Measurements from ENCODE around the gene CYSRT1. TPM values are rescaled to one million over a fixed set of nuclear protein-coding genes. Genes with fewer than 3 reads are reported as not detected.

The CYSRT1 gene
- total RNA-seq, 2 donors from 2014 or later: 0.32 to 0.40 TPM

Other genes starting within 250 kb of the CYSRT1 start
- gene PTGDS, start 247.7 kb upstream of the CYSRT1 start, total RNA-seq: 1 to 10 TPM in 1 of 2 donors, not detected in 1; 1.3 TPM
- gene LCNL1, start 242.2 kb upstream of the CYSRT1 start, total RNA-seq: under 1 TPM in 1 of 2 donors, not detected in 1; 0.11 TPM
- 10 to 100 TPM; 31.1 to 49.1 TPM for gene PAXX, start 232.8 kb upstream of the CYSRT1 start, total RNA-seq
- gene CLIC3, start 228.6 kb upstream of the CYSRT1 start, total RNA-seq: under 1 TPM in 1 of 2 donors, not detected in 1; 0.26 TPM
- 10 to 100 TPM; 43.0 to 63.9 TPM for gene ABCA2, start 196.9 kb upstream of the CYSRT1 start, total RNA-seq
- gene FUT7, start 193.1 kb upstream of the CYSRT1 start, total RNA-seq: 10 to 100 TPM; 12.1 to 27.9 TPM
- gene NPDC1, start 179.0 kb upstream of the CYSRT1 start, total RNA-seq: 10 to 100 TPM; 66.3 to 96.1 TPM
- under 1 TPM; 0.39 to 0.69 TPM for gene ENTPD2, start 171.1 kb upstream of the CYSRT1 start, total RNA-seq
- gene SAPCD2, start 154.6 kb upstream of the CYSRT1 start, total RNA-seq: 10 to 100 TPM in 1 of 2 donors, 1 to 10 TPM in 1; 5.6 to 21.9 TPM
- 10 to 100 TPM; 27.9 to 33.0 TPM for gene UAP1L1, start 147.7 kb upstream of the CYSRT1 start, total RNA-seq
- 10 to 100 TPM; 38.2 to 67.6 TPM for gene MAN1B1, start 138.2 kb upstream of the CYSRT1 start, total RNA-seq
- 100 to 1,000 TPM; 219 to 255 TPM for gene DPP7, start 110.4 kb upstream of the CYSRT1 start, total RNA-seq
- gene GRIN1, start 86.0 kb upstream of the CYSRT1 start, total RNA-seq: 1 to 10 TPM in 1 of 2 donors, under 1 TPM in 1; 0.06 to 1.2 TPM
- gene LRRC26, start 55.1 kb upstream of the CYSRT1 start, total RNA-seq: not detected
- gene TMEM210, start 53.1 kb upstream of the CYSRT1 start, total RNA-seq: not detected
- 10 to 100 TPM; 50.6 to 53.1 TPM for gene ANAPC2, start 36.6 kb upstream of the CYSRT1 start, total RNA-seq
- gene SSNA1, start 36.5 kb upstream of the CYSRT1 start, total RNA-seq: 10 to 100 TPM; 43.7 to 84.7 TPM
- 1 to 10 TPM; 5.5 to 9.4 TPM for gene TPRN, start 24.4 kb upstream of the CYSRT1 start, total RNA-seq
- 10 to 100 TPM; 19.3 to 27.3 TPM for gene TMEM203, start 19.5 kb upstream of the CYSRT1 start, total RNA-seq
- 10 to 100 TPM; 20.5 to 40.2 TPM for gene NDOR1, start 19.5 kb upstream of the CYSRT1 start, total RNA-seq
- gene RNF208, start 2.9 kb upstream of the CYSRT1 start, total RNA-seq: 1 to 10 TPM; 3.5 to 7.4 TPM
- under 1 TPM in 1 of 2 donors, not detected in 1; 0.17 TPM for gene RNF224, start 2.3 kb downstream of the CYSRT1 start, total RNA-seq
- gene SLC34A3, start 5.7 kb downstream of the CYSRT1 start, total RNA-seq: not detected
- 100 to 1,000 TPM; 232 to 372 TPM for gene TUBB4B, start 16.1 kb downstream of the CYSRT1 start, total RNA-seq
- gene STPG3, start 26.1 kb downstream of the CYSRT1 start, total RNA-seq: not detected
- 10 to 100 TPM; 43.6 to 78.0 TPM for gene NELFB, start 30.2 kb downstream of the CYSRT1 start, total RNA-seq
- gene TOR4A, start 52.6 kb downstream of the CYSRT1 start, total RNA-seq: 10 to 100 TPM in 1 of 2 donors, 1 to 10 TPM in 1; 4.9 to 11.5 TPM
- gene NRARP, start 77.1 kb downstream of the CYSRT1 start, total RNA-seq: under 1 TPM; 0.66 to 0.86 TPM
- 1 to 10 TPM; 8.8 to 10.0 TPM for gene EXD3, start 198.0 kb downstream of the CYSRT1 start, total RNA-seq
- under 1 TPM; 0.39 to 0.58 TPM for gene NOXA1, start 198.2 kb downstream of the CYSRT1 start, total RNA-seq
- not detected for gene ENTPD8, start 216.2 kb downstream of the CYSRT1 start, total RNA-seq
- gene NSMF, start 234.2 kb downstream of the CYSRT1 start, total RNA-seq: 10 to 100 TPM; 26.6 to 35.5 TPM